HL-60/S4 treated with phorbol 12-myristate 13-acetate at 8.2 ng/mL for 4 days and 3 days (cell line): Measurements from ENCODE around the gene TLR4.

Source experiments
- in situ Hi-C: fragments of 300-500 bp; cut with MboI; formaldehyde crosslinking; loops from 2 replicates; pipeline ENCODE4 v1.15.0; 2022; ENCODE audit warnings: low sequenced_read_pairs

The TLR4 gene

GRCh38 chr9:117704024-117704575 lies at the start of gene TLR4:
Gene TLR4, plus strand, starts transcription at chr9:117704403. Its CDS starts 70 bp downstream, at chr9:117704473.
- in situ Hi-C loops: no loop called here

DNA sequence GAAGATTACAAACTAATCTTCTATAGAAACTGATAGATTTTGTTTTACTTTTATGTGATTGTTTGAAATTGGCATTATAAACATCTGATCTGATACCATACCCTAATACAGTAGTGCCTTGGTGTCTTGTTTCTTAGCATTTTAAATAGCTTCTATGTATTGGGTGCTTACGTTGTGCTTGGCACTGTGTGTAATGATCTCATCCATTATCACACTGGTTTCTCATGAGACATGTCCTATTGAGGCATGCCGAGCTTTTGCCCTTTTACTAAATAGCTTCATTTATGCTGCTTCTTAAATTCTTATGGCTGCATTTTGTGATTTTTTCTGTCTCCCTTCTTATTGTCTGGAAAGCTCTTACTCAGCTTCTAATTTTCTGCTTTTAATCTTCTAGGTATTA lies 48.2 kb upstream of the TLR4 start:
- in situ Hi-C loops: no loop called here

DNA sequence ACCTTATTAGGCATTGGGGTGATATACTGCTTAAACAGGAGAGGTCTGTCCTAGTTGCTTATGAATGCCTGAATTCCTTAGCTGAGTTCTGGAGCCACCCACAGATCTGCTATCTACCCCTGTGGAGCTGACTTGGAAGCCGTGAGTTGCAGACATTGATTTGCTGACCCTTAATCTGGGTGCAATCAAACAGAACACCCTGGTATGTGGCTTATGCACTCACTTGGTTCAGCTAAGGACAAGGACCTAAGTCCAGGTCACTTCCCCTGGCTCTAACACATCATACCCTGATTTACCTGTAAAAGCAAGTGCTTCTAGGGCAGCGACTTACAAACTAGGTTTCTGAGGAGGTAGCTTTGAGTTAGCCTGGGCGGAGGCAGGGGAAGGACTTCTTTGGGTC lies 41.6 kb upstream of the TLR4 start:
- in situ Hi-C loops: no loop called here

GRCh38 chr9:117664419-117664818 lies 39.8 kb upstream of the TLR4 start:
- in situ Hi-C loops: no loop called here

DNA sequence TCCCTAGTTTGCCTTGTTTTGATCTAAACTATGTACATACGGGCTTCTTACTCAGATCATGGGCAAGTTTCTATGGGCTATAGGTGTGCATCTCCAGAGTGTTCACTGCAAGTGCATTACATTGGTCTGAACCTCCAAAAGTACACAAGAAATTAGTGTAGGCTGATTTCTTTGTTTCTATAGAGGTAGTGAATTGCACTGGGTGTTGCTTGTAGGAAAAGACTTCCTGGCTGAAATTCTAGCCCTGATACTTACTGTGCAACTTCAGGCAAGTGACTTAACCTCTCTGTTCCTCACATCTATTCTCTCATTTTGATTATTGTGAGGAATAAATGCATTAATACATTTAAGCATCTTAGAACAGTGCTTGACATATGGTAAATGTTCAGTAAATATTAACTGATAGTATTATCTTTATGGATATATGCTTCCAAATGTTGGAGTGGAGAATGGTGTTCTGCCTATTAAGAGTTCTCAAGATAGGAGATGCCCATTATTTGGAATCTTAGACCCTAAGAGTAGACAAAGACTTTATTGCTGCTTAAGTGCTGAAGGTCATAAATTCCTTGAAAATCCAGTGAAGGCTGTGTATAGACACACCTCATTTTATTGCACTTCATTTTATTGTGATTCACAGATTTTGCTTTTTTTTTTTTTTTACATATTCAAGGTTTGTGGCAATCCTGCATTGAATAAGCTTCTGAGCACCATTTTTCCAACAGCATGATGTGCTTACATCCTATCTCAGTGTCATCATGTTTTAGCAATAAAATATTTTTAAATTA lies 38.4 kb upstream of the TLR4 start:
- in situ Hi-C loops: no loop called here

DNA sequence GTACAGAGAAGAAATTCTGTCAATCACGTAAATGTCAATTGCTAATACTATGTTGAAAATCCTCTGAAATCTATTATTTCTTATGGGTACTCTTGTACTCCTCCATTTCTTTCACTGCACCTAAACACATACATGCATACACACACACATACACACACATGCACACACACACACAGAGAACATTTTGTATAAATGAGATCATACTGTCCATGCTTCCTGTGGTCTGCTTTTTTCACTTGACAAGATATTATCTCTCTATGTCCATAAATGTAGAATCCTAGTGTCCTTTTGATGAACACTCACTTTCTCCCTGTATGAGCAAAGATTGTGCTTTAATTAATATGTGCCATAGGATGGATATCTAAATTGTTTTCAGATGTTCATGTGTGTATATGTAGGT lies 32.7 kb upstream of the TLR4 start:
- in situ Hi-C loops: no loop called here

GRCh38 chr9:117672369-117672768 lies 31.8 kb upstream of the TLR4 start:
- in situ Hi-C loops: no loop called here

- in situ Hi-C loops: no loop called here
Measured at GRCh38 chr9:117677572-117677971, 26.6 kb upstream of the TLR4 start.

DNA sequence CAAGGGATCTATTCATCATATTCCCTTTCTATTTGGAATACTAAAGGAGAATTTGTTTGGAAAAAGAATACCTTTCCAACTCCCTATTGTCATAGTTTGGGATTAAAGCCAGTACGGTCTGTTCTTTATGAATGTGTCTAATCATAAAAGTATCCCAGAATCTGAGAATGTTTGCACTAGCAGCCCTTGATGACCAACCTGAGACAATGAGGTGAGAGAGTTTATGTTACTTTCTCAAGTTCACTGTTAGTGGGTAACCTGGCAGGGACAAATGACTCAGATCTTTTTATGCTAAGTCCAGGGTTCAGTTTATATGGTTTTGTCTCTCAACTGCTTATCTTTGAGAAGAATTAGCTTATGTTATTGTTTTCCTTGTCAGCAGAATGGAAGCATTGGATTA lies 25.3 kb upstream of the TLR4 start:
- in situ Hi-C loops: no loop called here

- in situ Hi-C loops: no loop called here
Measured at GRCh38 chr9:117679416-117679815, 24.8 kb upstream of the TLR4 start.

GRCh38 chr9:117681888-117682287 lies 22.3 kb upstream of the TLR4 start:
- in situ Hi-C loops: no loop called here

DNA sequence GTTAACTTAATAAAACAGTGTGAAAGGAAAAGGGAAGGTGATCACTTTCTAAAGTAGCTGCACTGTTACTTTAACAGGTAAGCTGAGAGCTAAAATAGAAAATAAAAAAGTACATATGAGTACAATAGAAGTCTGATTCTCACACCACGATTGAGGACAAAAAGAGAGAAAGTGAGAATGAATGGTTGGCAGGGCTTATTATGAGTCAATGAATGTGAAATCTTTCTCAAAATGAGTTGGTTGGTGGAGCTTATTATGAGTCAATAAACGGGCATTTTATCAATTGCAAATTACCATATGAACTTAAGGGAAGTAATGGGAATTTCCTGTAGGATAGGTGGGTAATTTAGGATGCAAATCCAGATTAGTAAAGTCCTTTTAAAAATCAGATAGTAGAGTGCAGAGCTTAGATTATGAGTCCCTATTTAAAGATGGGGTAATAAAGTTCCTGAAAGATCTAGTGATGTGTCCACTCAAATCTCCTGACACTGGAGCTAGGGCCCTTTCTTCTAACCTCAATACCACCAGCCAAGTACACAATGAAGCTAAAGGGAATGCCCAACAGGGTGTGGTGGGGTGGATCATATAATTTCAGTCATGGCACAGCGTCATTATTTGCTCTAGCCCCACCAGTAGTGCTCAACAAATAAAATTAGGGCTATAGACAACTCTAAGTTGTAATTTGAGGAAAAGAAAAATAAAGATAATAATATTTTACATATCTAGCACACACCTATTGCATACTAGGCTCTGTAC lies 21.1 kb upstream of the TLR4 start:
- in situ Hi-C loops: no loop called here

GRCh38 chr9:117687532-117687931 lies 16.7 kb upstream of the TLR4 start:
- in situ Hi-C loops: no loop called here

DNA sequence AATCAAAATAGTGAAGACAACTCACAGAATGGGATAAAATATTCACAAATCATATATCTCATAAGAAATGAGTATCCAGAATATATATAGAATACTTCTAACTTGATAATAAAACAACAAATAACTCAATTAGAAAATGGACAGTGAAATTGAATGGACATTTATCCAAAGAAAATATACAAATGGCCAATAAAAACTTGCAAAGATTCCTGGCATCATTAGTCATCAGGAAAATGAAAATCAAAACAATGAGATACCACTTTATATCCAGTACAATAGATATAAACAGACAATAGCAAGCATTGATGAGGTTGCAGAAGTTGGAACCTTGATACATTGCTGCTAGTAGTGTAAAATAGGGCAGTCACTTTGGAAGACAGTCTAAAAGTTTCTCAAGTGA lies 12.8 kb upstream of the TLR4 start:
- in situ Hi-C loops: no loop called here

GRCh38 chr9:117696154-117696553 lies 8.0 kb upstream of the TLR4 start:
- in situ Hi-C loops: no loop called here

DNA sequence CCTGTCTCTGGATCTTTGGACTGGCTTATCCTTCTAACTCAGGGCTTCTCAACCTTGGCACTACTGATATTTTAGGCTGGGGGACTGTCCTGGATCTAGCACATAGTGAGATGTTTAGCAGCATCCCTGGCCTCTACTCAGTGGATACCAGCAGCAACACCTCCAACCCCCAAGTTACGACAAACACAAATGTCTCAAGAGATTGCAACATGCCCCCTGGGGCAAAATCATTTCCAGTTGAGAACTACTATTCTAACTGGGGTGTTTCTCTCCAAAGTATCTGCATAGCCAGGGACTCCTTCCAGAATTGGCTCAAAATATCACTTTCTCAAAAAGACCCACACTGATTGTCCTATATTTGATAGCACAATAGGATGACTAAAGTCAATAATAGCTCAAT lies 7.2 kb upstream of the TLR4 start:
- in situ Hi-C loops: no loop called here

GRCh38 chr9:117703537-117703936 lies 666 bp upstream of the TLR4 start:
- in situ Hi-C loops: no loop called here

- in situ Hi-C loops: no loop called here
Measured at GRCh38 chr9:117704597-117704996, 394 bp downstream of the TLR4 start.

GRCh38 chr9:117705386-117705785 lies 1.2 kb downstream of the TLR4 start:
- in situ Hi-C loops: no loop called here

DNA sequence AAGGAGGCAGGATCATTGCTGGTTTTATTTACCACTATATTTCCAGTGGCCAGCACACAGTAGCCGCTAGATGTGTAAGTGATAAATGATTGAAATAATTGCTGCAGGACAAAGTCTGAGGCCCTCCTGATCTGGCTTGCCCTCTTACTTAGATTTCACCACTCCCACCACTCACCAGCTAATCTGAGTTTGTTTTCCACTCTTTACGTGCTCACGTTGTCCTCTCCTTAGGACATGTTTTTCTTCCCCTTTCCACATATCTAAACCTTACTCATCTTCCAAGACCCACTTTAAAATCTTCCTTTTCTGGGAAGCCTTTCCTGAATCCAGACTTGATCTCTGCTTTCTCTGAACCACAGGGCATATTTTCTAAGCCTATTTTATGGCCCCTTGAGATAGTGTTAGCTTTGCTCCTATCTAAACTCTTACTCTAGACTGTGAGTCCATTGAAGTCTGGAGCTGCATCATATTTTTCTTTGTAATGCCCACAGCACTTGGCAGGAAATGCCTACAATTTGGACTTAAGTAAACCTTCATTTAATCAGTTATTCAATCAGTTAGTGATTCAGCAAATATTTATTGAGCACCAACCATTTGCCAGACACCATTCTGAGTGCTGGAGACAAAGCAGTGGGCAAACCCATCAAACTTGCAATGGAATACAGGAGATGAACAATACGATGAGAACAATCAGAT lies 2.4 kb downstream of the TLR4 start:
- in situ Hi-C loops: no loop called here

DNA sequence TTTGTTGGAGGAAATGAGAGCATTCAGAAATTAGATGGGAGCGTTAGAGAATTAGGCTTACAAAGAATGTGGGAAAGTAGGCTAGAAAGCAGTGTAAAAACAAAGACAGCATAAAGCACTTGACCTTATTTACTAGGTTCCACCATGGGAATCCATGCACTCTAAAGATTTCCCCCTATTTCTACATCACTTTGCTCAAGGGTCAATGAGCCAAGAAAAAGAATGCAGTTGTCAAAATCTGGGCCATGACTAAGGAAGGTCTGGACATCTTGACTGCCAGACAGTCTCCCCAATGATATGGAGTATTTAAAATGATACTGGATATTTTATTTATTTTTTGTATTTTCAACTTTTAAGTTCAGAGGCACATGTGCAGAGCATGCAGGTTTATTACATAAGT lies 3.4 kb downstream of the TLR4 start:
- in situ Hi-C loops: no loop called here

DNA sequence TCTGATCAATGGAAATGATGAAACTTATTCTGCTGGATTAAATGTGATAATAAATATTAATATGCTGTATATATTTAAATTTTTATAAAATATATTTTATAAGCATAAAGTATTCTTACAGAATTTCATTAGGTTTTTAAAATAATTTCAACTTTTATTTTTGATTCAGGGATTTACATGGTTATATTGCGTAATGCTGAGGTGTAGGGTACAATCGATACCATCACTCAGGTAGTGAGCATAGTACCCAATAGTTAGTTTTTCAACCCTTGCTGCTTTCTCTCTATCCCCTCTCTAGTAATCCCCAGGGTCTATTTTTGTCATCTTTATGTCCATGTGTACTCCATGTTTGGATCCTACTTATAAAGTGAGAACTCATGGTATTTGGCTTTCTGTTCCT lies 5.7 kb downstream of the TLR4 start:
- in situ Hi-C loops: no loop called here
